KMS-11 (cell line): ENCODE results near the gene DCTN2.

ENCODE experiments used
- H2AFZ ChIP-seq: fragments of 200-600 bp; sonication (generic); 2 replicates; pipeline ENCODE4 v1.6.1; 2016; ENCODE audit warnings: antibody characterized with exemption, mixed run types, low read depth
- H3K27ac ChIP-seq: fragments of 200-600 bp; sonication (generic); 2 replicates; pipeline ENCODE4 v1.6.1; 2016; ENCODE audit warnings: mild to moderate bottlenecking, mixed run types
- H3K27me3 ChIP-seq: fragments of 200-600 bp; sonication (generic); 2 replicates; pipeline ENCODE4 v1.6.1; 2017; ENCODE audit warnings: mild to moderate bottlenecking, low read depth, mixed run types, moderate library complexity; ENCODE audit not compliant: insufficient read depth
- H3K36me3 ChIP-seq: fragments of 200-600 bp; sonication (generic); 2 replicates; pipeline ENCODE4 v1.6.1; 2017; ENCODE audit warnings: mild to moderate bottlenecking, mixed run types; ENCODE audit not compliant: insufficient read depth
- H3K4me1 ChIP-seq: fragments of 200-600 bp; sonication (generic); 2 replicates; pipeline ENCODE4 v1.6.1; 2016; ENCODE audit warnings: mild to moderate bottlenecking, low read depth, mixed run types; ENCODE audit not compliant: poor library complexity, severe bottlenecking
- H3K4me2 ChIP-seq: fragments of 200-600 bp; sonication (generic); 2 replicates; pipeline ENCODE4 v1.7.0; 2016; ENCODE audit warnings: mild to moderate bottlenecking, mixed run types
- H3K4me3 ChIP-seq: fragments of 200-600 bp; sonication (generic); IDR thresholded peaks from 2 replicates; pipeline ENCODE4 v1.6.1; 2017; ENCODE audit warnings: low read depth, low read length, mixed read lengths; ENCODE audit not compliant: insufficient read depth
- H3K79me2 ChIP-seq: fragments of 200-600 bp; sonication (generic); 2 replicates; pipeline ENCODE4 v1.6.1; 2016; ENCODE audit warnings: low read depth, mixed run types; ENCODE audit not compliant: insufficient read depth
- H3K9ac ChIP-seq: fragments of 200-600 bp; sonication (generic); 2 replicates; pipeline ENCODE4 v1.6.1; 2016; ENCODE audit warnings: mild to moderate bottlenecking, mixed run types
- H4K20me1 ChIP-seq: fragments of 200-600 bp; sonication (generic); 2 replicates; pipeline ENCODE4 v1.6.1; 2016; ENCODE audit warnings: mild to moderate bottlenecking, mixed run types; ENCODE audit not compliant: insufficient read depth
- TF ChIP-seq, protein P1 (sequence below): fragments of 200-600 bp; sonication (generic); conservative IDR thresholded peaks from 2 replicates; pipeline ENCODE4 v1.6.1; 2017; ENCODE audit warnings: low read depth, mild to moderate bottlenecking, antibody characterized with exemption, low read length, moderate library complexity, mixed read lengths

Gene DCTN2

DNA sequence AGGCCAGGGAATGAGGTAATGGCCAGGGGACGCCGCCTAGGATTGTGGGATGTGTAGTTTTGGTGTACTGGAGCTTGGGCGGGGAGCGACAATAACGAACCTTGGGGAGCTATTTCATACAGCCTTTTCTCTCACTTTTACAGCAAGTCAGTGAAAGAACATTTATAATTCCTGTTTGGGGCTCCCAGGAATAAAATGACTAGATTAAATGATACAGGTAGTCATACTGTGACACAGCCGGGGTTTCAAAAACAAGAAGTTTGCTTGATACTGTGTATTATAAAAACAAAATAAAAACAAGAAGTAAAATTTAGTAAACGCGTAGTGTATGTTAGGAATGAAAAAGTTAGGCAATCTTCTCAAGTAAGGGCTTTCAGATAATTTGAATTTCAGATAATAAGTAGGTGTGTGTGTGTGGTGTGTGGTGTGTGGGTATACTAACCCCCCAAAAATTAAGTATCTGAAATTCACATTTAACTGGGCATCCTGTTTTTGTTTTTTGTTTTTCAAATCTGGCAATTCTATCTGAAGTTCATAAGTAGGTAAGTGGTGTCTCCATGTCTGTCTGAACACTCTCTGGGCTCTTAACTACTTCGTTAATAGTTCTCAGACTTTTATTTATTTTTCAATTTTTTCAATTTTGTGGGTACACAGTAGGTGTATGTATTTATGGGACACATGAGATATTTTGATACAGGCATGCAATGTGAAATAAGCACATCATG, 458 bp upstream of the DCTN2 start:
- Histone ChIP-seq H3K9ac (peak overlapping the region; percentile 84; the same call in 1 of the 2 replicates), H2AFZ (peak overlapping the region; percentile 68; the same call in 1 of the 2 replicates), H4K20me1 (no peaks in the 10 kb centered on the region), H3K79me2 (peaks cover 24% of the 10 kb centered on the region), H3K27me3 (peaks cover 30% of the 10 kb centered on the region), H3K4me1 (peaks cover 46% of the 10 kb centered on the region), H3K27ac (no peak overlapping the region), H3K4me2 (peak overlapping the region; percentile 85), H3K4me3 (peak overlapping the region; percentile 74), H3K36me3 (no peaks in the 10 kb centered on the region)
- TF ChIP-seq, protein P1, sequence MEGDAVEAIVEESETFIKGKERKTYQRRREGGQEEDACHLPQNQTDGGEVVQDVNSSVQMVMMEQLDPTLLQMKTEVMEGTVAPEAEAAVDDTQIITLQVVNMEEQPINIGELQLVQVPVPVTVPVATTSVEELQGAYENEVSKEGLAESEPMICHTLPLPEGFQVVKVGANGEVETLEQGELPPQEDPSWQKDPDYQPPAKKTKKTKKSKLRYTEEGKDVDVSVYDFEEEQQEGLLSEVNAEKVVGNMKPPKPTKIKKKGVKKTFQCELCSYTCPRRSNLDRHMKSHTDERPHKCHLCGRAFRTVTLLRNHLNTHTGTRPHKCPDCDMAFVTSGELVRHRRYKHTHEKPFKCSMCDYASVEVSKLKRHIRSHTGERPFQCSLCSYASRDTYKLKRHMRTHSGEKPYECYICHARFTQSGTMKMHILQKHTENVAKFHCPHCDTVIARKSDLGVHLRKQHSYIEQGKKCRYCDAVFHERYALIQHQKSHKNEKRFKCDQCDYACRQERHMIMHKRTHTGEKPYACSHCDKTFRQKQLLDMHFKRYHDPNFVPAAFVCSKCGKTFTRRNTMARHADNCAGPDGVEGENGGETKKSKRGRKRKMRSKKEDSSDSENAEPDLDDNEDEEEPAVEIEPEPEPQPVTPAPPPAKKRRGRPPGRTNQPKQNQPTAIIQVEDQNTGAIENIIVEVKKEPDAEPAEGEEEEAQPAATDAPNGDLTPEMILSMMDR: no peak

DNA sequence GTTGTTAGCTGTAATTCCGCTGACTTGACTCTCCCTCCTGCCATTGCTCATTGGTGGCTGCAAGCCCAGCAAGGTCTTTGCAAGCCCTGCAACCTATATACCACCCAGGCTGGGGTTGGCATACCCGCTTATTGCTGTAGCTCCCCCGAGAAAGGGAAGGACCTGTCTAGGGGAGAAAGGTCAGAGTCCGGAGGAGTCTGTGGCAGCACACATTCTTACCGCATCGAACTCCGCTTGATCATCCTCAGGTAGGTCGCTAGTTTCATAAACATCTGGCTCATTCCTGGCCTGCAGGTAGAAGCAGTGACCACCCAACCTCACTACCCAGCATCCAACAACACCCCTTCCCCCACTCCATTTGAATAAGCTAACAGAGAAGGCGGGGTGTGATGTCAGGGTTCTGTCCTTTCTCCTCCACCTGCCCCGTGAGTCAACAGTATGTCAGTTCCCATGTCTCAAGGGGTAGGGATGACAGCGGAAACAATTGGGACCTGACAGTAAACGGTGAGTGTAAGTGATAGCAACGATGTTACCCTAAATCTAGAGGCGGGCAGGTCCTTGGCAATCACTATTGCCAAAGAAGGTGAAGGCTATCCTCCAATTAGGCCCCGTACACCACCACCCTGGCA, 1.1 kb downstream of the DCTN2 start:
- peak overlapping the region; percentile 85 for H3K4me3 ChIP-seq
- H3K27ac ChIP-seq: peak overlapping the region; percentile 42; the same call in 1 of the 2 replicates
- peak overlapping the region; percentile 84; the same call in 1 of the 2 replicates for H3K9ac ChIP-seq
- peaks cover 24% of the 10 kb centered on the region for H3K79me2 ChIP-seq
- peak overlapping the region; percentile 68 for H2AFZ ChIP-seq
- peaks cover 46% of the 10 kb centered on the region for H3K4me1 ChIP-seq
- H3K27me3 ChIP-seq: peaks cover 30% of the 10 kb centered on the region
- H3K4me2 ChIP-seq: peak overlapping the region; percentile 91
- TF ChIP-seq, protein P1: no peak
- no peaks in the 10 kb centered on the region for H3K36me3 ChIP-seq
- no peaks in the 10 kb centered on the region for H4K20me1 ChIP-seq

DNA sequence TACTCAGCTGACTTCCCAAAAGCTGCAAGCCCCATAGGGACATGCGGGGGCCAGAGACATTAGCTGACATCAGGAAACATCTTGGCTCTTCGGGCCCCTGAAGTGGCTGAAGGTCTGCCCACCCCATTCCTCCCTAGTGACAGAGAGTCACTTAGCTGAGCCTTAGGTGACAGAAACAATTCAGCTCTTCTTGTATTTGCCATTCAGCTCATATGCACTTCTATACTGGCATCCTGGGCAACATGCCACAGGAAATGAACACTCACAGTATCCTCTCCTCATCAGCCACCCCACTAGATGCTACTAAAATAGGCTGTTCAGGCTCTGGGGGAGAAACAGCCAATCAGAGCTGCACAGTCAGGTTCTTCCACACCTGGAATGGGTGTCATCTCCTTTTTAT, 3.4 kb downstream of the DCTN2 start:
- Histone ChIP-seq H3K79me2 (peaks cover 24% of the 10 kb centered on the region), H4K20me1 (no peaks in the 10 kb centered on the region), H3K9ac (no peak overlapping the region), H3K4me2 (no peak overlapping the region), H3K27ac (no peak overlapping the region), H3K4me3 (no peak overlapping the region), H3K4me1 (peaks cover 30% of the 10 kb centered on the region), H3K36me3 (peaks cover 4% of the 10 kb centered on the region; the same call in 1 of the 2 replicates), H2AFZ (no peak overlapping the region), H3K27me3 (peaks cover 14% of the 10 kb centered on the region)
- TF ChIP-seq, protein P1: no peak

DNA sequence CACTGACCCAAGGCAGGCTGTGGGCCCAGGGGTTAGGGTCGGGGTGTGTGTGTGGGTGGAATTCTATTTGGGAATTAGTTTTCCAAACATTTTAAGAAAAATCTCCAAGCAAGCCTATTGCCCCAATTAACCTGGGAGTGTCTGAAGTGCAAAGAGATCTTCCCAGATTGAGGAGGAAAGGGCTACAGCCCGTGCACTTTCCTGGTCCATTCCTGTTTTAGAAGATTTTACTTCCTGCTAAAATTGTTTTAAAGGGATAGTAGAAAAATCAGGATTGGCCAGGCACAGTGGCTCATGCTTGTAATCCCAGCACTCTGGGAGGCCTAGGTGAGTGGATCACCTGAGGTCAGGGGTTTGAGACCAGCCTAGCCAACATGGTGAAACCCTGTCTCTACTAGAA, 5.3 kb downstream of the DCTN2 start:
- Histone ChIP-seq H3K27me3 (no peaks in the 10 kb centered on the region), H2AFZ (no peak overlapping the region), H3K4me2 (no peak overlapping the region), H3K9ac (no peak overlapping the region), H3K4me3 (no peak overlapping the region), H3K4me1 (peaks cover 18% of the 10 kb centered on the region), H3K27ac (no peak overlapping the region), H4K20me1 (no peaks in the 10 kb centered on the region), H3K36me3 (peaks cover 4% of the 10 kb centered on the region; the same call in 1 of the 2 replicates), H3K79me2 (peaks cover 23% of the 10 kb centered on the region)
- TF ChIP-seq, protein P1: no peak
